Dendritic cell treated with granulocyte-macrophage colony-stimulating factor and Interleukin-4, amounts not matched to agents 40 ng/mL and 50 ng/mL, for 4 days (primary cell): ENCODE results near the gene PRELID3B.

Source experiments
- H3K27ac Mint-ChIP-seq: one replicate; pipeline ENCODE4 v1.8.0; 2022; ENCODE audit warnings: mild to moderate bottlenecking, mixed read lengths
- H3K27me3 Mint-ChIP-seq: one replicate; pipeline ENCODE4 v1.8.0; 2022; ENCODE audit warnings: mild to moderate bottlenecking, mixed read lengths
- H3K36me3 Mint-ChIP-seq: one replicate; pipeline ENCODE4 v1.8.0; 2022; ENCODE audit warnings: low read depth, mixed read lengths
- H3K4me1 Mint-ChIP-seq: one replicate; pipeline ENCODE4 v1.8.0; 2022; ENCODE audit warnings: low read depth, mixed read lengths
- H3K4me3 Mint-ChIP-seq: one replicate; pipeline ENCODE4 v1.8.0; 2022; ENCODE audit warnings: mild to moderate bottlenecking, moderate library complexity, mixed read lengths
- H3K9me3 Mint-ChIP-seq: one replicate; pipeline ENCODE4 v1.8.0; 2022; ENCODE audit warnings: mixed read lengths
- intact Hi-C: fragments of 100-400 bp; cut with micrococcal nuclease; formaldehyde crosslinking; loops from one replicate; pipeline ENCODE4 v1.15.0; 2022

PRELID3B gene

DNA sequence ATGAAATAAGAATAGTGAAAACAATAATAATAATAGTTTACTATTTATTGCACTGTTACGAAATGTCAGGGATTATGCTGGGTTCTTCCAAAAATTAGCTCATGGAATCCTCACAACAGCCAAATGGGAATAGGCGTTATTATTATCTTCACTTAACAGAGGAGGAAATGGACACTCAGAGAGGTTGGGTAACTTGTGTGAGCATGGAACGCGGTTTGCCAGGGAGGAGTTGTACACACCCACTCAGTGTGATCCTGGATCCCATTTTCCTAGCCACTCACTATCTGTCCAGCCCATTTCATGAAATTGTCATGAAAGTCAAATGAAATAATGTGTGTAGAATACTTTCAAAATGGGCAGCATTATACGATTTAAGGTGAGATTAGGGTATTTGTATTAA lies 56.9 kb downstream of the PRELID3B start:
- Mint-ChIP-seq H3K36me3 (peaks cover 56% of the 10 kb centered on the region), H3K27ac (no peak overlapping the region)
- intact Hi-C loops: loop anchor here (10.0 kb wide), 1 partner anchor 49 kb away; the partner anchor contains the start of gene ATP5F1E

DNA sequence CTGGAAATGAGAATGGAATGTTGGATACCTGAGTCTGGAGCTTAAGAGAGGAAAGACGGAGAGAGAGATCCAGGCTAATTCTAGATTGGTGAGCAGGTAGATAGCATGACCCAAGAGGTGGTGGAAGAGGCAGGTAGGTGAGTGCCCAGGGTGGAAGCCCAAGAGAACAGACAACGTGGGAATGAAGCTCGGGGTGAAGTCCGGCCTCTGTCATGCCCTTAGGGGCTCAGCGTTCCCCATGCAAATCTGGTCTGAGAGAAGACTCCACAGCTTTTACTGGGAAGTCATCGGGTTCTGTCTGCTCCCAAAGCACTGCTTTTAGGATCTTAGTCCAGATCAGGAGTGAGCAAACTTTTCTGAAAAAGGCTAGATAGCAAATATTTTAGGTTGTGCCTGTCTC lies 57.9 kb downstream of the PRELID3B start:
- no peaks in the 10 kb centered on the region for H3K27me3 Mint-ChIP-seq
- intact Hi-C loops: loop anchor here (5.0 to 10.0 kb wide), 2 partner anchors 50 to 92 kb away; partner anchors contain the start of gene ATP5F1E
- no peak overlapping the region for H3K27ac Mint-ChIP-seq
- no peak overlapping the region for H3K4me3 Mint-ChIP-seq
- H3K36me3 Mint-ChIP-seq: peaks cover 46% of the 10 kb centered on the region
- H3K9me3 Mint-ChIP-seq: no peaks in the 10 kb centered on the region
- peaks cover 45% of the 10 kb centered on the region for H3K4me1 Mint-ChIP-seq

More for the DNA sequence above, 56.9 kb downstream of the PRELID3B start:
- Mint-ChIP-seq H3K4me3 (no peak overlapping the region), H3K27me3 (no peaks in the 10 kb centered on the region), H3K9me3 (no peaks in the 10 kb centered on the region), H3K4me1 (peaks cover 45% of the 10 kb centered on the region)
